ES-I3 (cell line): ENCODE data around the gene KCNH6.

Experiments
- H3K36me3 ChIP-seq: 2 replicates; pipeline ENCODE4 v1.6.1; 2013; ENCODE audit warnings: mild to moderate bottlenecking, low read length, control low read depth, moderate library complexity; ENCODE audit not compliant: insufficient read depth
- H3K4me1 ChIP-seq: 2 replicates; pipeline ENCODE4 v1.6.1; 2013; ENCODE audit warnings: mild to moderate bottlenecking, control low read depth, low read length; ENCODE audit not compliant: insufficient read depth
- H3K9ac ChIP-seq: 2 replicates; pipeline ENCODE4 v1.6.1; 2013; ENCODE audit warnings: low read depth, mild to moderate bottlenecking, low read length, moderate library complexity
- H3K9me3 ChIP-seq: 2 replicates; pipeline ENCODE4 v1.6.1; 2013; ENCODE audit warnings: mild to moderate bottlenecking, low read length, moderate library complexity; ENCODE audit not compliant: control insufficient read depth, insufficient read depth

The KCNH6 gene

DNA sequence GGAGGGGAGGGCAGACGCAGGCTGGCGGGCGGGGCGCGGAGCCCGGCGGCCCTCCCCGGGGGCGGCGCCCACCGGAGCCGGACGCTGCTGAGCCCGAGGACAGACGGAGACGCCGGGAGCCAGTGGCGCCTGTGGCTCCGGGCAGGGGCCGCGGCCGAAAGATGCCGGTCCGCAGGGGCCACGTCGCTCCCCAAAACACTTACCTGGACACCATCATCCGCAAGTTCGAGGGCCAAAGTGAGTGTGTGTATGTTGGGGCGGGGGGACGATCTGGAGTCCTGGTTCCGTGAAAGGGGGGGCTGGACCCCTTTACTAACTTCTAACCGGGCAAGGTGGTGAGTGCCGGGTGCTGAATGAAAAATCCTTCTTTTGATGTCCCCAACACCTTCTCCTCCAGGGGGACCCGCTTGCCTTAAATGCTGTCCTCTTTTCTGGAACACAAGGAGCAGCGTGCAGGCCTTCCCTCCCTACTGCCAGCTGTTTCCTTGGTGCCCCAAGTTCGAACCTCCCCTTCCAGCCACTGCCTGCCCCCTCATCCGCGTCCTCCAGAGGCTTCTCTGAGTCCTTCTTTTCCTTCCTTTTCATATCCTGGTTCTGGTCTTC is at the start of gene KCNH6:
Gene KCNH6 (plus strand): TSS at position 106 of the 603 bp plus-strand sequence. CDS start 56 bp downstream, at position 162.
- Histone ChIP-seq H3K9ac (peak within 1 kb of the TSS; percentile 71), H3K36me3 (no peaks in the 10 kb centered on the region), H3K9me3 (no peaks in the 10 kb centered on the region), H3K4me1 (peaks cover 24% of the 10 kb centered on the region)

DNA sequence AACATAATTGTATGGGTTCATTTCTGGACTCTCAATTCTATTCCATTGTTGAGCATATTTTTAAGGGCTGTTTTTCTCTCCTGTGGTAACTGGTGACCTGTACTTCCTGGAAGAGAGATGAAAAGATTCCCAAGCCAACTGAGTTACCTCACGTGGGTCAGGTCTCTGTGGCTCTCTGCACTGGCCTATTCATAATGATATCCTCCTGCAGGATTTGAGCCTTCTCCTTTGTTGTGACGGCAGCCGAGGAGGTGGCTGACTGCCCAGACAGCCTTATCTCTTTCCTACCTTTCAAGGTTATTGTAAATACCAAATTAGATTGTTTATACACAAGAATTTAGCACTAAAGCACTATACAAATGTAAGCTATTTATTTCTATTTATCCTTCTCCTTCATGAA is 49.0 kb upstream of the KCNH6 start:
- Histone ChIP-seq H3K36me3 (no peaks in the 10 kb centered on the region), H3K9ac (no peak overlapping the region), H3K4me1 (peaks cover 20% of the 10 kb centered on the region), H3K9me3 (no peaks in the 10 kb centered on the region)

DNA sequence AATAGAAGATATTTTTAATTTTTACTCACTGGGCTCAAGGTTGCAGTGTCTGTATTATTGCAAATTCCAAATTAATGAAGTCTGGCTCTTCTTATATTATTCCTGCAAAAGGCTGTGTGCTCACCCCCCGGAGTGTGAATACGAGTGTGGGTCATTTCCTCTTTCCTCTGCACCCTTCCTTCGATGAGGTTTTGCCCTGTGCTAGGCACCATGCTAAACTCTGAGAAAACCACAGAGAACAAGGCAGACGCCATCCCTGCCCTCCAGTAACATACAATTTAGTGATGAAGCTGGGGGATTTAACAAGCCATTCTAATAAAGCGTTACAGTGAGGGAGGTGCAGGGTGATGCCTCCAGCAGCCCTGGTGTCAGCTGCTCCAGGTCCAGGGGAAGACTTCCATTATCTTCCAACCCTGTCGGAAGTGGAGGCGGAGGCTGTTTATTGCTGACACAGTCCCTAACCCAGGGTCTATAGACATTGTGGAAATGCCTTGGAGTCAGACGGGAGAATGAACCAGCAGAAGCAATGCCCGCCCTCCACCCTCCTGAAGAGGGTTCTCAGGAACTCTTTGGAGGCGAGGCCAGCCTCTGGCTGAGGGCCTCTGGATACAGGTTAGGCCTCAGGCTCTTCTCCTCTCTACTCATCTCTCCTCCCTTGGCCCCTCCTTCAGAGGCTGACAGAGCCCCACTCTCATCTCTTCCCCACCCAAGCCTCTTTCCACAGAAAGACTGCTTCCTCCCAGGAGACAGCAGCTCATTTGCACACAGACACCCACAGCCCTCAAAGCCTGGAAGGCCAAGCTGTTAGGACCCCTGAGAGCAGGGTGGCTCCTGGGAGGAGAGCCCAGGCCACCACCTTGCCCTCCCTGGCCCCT is 48.3 kb upstream of the KCNH6 start:
- no peak overlapping the region for H3K9ac ChIP-seq
- no peaks in the 10 kb centered on the region for H3K9me3 ChIP-seq
- H3K36me3 ChIP-seq: no peaks in the 10 kb centered on the region
- peaks cover 20% of the 10 kb centered on the region for H3K4me1 ChIP-seq

- no peaks in the 10 kb centered on the region for H3K36me3 ChIP-seq
These were observed 47.4 kb upstream of the KCNH6 start for GRCh38 chr17:63475491-63476412.

GRCh38 chr17:63476459-63476853 is 46.7 kb upstream of the KCNH6 start:
- peaks cover 20% of the 10 kb centered on the region for H3K4me1 ChIP-seq
- no peaks in the 10 kb centered on the region for H3K9me3 ChIP-seq
- no peaks in the 10 kb centered on the region for H3K36me3 ChIP-seq
- peak overlapping the region; percentile 70; the same call in 1 of the 2 replicates for H3K9ac ChIP-seq

More at GRCh38 chr17:63475491-63476412, 47.4 kb upstream of the KCNH6 start:
- Histone ChIP-seq H3K9ac (peak overlapping the region; percentile 70), H3K4me1 (peaks cover 20% of the 10 kb centered on the region), H3K9me3 (no peaks in the 10 kb centered on the region)

GRCh38 chr17:63476854-63477479 is 46.2 kb upstream of the KCNH6 start, which contains the start of gene ACE:
TSS of gene ACE (plus strand) at chr17:63477061. CDS start at chr17:63477095, 34 bp downstream.
- no peaks in the 10 kb centered on the region for H3K9me3 ChIP-seq
- peak within 1 kb of the TSS; percentile 70 for H3K9ac ChIP-seq
- H3K4me1 ChIP-seq: peaks cover 20% of the 10 kb centered on the region
- H3K36me3 ChIP-seq: no peaks in the 10 kb centered on the region

DNA sequence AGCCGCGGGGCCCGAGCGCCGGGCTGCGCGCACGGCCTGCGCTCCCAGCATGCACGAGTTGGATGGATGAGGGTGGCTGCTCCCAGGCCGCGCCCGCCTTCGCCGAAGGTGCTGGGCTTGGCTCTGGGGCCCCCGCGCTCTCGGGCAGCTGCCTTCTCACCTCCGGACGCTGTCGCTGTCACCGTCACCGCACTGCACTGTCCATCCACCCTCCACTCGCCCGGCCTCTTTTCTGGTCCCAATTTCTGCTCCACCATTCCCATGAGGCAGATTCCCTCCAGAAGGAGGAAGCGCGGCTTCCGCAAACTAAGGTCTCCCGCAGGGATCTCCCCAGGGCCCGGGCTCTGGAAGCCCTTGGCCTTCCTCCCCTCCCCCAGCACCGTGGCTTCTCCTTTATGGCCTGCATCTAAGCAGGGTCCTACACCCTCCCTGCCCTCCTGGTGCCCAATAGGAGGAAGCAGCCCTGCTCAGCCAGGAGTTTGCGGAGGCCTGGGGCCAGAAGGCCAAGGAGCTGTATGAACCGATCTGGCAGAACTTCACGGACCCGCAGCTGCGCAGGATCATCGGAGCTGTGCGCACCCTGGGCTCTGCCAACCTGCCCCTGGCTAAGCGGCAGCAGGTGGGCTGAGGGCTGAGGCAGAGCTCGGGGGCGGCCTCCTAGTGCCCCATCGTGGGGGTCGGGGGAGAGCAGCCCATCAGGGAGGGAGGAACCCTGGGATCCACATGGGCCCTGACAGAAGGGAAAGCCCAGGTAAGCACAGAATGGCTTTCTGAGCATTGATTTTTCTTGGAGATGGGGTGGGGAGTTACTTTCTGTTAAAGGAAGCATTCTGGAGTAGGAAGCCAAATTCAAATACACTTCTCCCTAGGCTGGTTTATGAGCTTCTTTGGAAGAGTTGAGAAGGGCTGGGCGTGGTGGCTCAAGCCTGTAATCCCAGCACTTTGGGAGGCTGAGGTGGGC is 45.4 kb upstream of the KCNH6 start:
- Histone ChIP-seq H3K36me3 (no peaks in the 10 kb centered on the region), H3K9ac (peak overlapping the region; percentile 40), H3K9me3 (no peaks in the 10 kb centered on the region), H3K4me1 (peaks cover 20% of the 10 kb centered on the region)

- H3K36me3 ChIP-seq: no peaks in the 10 kb centered on the region
- H3K9me3 ChIP-seq: no peaks in the 10 kb centered on the region
- H3K9ac ChIP-seq: no peak overlapping the region
- peaks cover 20% of the 10 kb centered on the region for H3K4me1 ChIP-seq
These were observed 44.2 kb upstream of the KCNH6 start for GRCh38 chr17:63478814-63479494.

DNA sequence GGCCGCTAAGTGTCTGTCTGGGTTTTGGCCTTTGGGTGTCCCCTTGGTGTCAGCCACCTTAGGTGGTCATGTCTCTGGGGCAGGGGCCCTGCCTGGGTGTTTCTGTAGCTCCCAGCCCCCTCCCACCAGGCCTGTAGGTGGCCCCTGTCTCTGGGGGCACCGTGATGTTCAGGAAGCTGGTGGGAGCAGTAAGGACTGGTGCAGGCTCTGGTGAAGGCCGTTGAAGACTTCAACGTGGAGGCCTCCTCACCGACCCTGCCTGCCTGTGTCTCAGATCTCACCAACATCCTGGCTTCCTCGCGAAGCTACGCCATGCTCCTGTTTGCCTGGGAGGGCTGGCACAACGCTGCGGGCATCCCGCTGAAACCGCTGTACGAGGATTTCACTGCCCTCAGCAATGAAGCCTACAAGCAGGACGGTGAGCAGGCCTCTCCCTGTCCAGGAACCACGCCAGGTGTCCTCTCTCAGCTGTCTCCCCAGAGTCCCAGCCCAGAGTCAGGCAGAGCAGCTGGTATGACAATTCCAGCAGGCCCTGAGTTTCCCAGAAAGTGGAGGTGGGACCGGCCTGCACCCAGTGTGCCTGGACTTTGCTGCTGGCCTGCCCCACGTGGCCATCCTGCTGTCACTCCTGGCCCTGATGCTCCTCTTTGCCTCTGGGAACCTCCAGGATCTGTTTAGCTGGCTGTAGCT is 43.5 kb upstream of the KCNH6 start:
- H3K4me1 ChIP-seq: peaks cover 19% of the 10 kb centered on the region
- no peaks in the 10 kb centered on the region for H3K9me3 ChIP-seq
- H3K36me3 ChIP-seq: no peaks in the 10 kb centered on the region
- no peak overlapping the region for H3K9ac ChIP-seq

GRCh38 chr17:63480192-63480784 is 42.9 kb upstream of the KCNH6 start:
- H3K4me1 ChIP-seq: peaks cover 12% of the 10 kb centered on the region
- H3K9me3 ChIP-seq: no peaks in the 10 kb centered on the region
- no peaks in the 10 kb centered on the region for H3K36me3 ChIP-seq
- H3K9ac ChIP-seq: no peak overlapping the region

DNA sequence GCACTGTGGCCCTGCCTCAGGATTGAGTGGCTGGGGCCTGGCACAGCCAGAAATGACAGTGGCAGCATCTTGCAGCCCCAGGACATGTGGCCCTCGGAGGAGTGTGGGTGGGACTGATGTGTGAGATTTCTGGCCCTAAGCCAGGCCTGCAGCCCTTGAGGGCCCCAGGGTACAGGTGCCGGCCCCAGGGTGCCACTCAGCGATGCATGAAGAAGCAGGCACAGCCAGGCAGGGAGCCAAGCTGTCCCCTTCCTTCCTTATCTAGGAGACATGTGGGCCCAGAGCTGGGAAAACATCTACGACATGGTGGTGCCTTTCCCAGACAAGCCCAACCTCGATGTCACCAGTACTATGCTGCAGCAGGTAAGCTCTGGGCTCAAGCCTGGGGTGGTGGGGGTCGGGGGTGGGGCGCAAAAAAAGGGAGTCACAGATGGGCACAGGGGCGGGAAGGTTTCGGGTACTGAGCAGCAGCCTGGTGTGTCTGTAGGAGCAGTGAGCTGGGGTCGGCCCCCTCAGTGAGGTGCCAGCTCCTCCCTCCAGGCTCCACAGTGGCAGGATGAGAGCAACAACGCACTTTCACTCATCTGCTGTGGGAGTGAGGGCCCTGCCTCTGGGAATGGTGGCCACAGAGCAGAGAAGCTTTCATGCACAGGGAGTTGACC is 42.2 kb upstream of the KCNH6 start:
- peaks cover 6% of the 10 kb centered on the region for H3K4me1 ChIP-seq
- H3K9ac ChIP-seq: no peak overlapping the region
- no peaks in the 10 kb centered on the region for H3K36me3 ChIP-seq
- no peaks in the 10 kb centered on the region for H3K9me3 ChIP-seq
